Measurements from ENCODE around the gene PKD1. TPM values are rescaled to one million over a fixed set of nuclear protein-coding genes. Genes with fewer than 3 reads are reported as not detected.

The PKD1 gene
- total RNA-seq, 2 experiments from 2014 or later = 65.3 to 70.7 TPM

GRCh38 chr16:2093793-2094192, 41.9 kb downstream of the PKD1 start:
- CTCF ChIA-PET = no interaction called here
- POLR2A ChIA-PET = no interaction called here

GRCh38 chr16:2092866-2093265, 42.8 kb downstream of the PKD1 start:
- POLR2A ChIA-PET = no interaction called here
- CTCF ChIA-PET = no interaction called here

- ChIA-PET CTCF (no interaction called here), POLR2A (no interaction called here)
These were observed 43.5 kb downstream of the PKD1 start for GRCh38 chr16:2092256-2092620.

GRCh38 chr16:2091547-2092255, 44.0 kb downstream of the PKD1 start:
- CTCF ChIA-PET = no interaction called here
- POLR2A ChIA-PET = no interaction called here

- CTCF ChIA-PET = no interaction called here
These were observed 44.7 kb downstream of the PKD1 start for GRCh38 chr16:2090777-2091546.

GRCh38 chr16:2090481-2090776, 45.3 kb downstream of the PKD1 start:
- ChIA-PET POLR2A (no interaction called here), CTCF (no interaction called here)

More at GRCh38 chr16:2090777-2091546, 44.7 kb downstream of the PKD1 start:
- POLR2A ChIA-PET = no interaction called here

GRCh38 chr16:2089706-2090480, 45.8 kb downstream of the PKD1 start:
- POLR2A ChIA-PET = interaction anchor here (0.5 to 0.6 kb wide), 2 partner anchors 67 to 79 kb away, joined by 4 read pairs; no protein-coding TSS in a partner anchor
- CTCF ChIA-PET = no interaction called here

- ChIA-PET POLR2A (interaction anchor here (0.6 kb wide), 2 partner anchors 16 to 40 kb away, joined by 3 read pairs; no protein-coding TSS in a partner anchor), CTCF (no interaction called here)
These were observed 46.8 kb downstream of the PKD1 start for GRCh38 chr16:2088759-2089358.

GRCh38 chr16:2087748-2088631, 47.7 kb downstream of the PKD1 start:
- CTCF ChIA-PET = no interaction called here
- POLR2A ChIA-PET = interaction anchor here (0.6 kb wide), 2 partner anchors 15 to 41 kb away, joined by 3 read pairs; no protein-coding TSS in a partner anchor

- CTCF ChIA-PET = no interaction called here
- POLR2A ChIA-PET = no interaction called here
These were observed 48.6 kb downstream of the PKD1 start for GRCh38 chr16:2086812-2087747.

GRCh38 chr16:2086106-2086742, 49.5 kb downstream of the PKD1 start:
- POLR2A ChIA-PET = no interaction called here
- CTCF ChIA-PET = no interaction called here

GRCh38 chr16:2085669-2086068, 50.0 kb downstream of the PKD1 start:
- CTCF ChIA-PET = no interaction called here
- POLR2A ChIA-PET = no interaction called here

GRCh38 chr16:2084895-2085625, 50.6 kb downstream of the PKD1 start:
- ChIA-PET POLR2A (no interaction called here), CTCF (interaction anchor here (1.3 kb wide), 1 partner anchor 82 kb away, joined by 3 read pairs; no protein-coding TSS in a partner anchor)

GRCh38 chr16:2083876-2084780, 51.6 kb downstream of the PKD1 start:
- POLR2A ChIA-PET = no interaction called here
- CTCF ChIA-PET = interaction anchor here (1.3 kb wide), 1 partner anchor 81 kb away, joined by 3 read pairs; no protein-coding TSS in a partner anchor

- ChIA-PET CTCF (no interaction called here), POLR2A (no interaction called here)
These were observed 52.3 kb downstream of the PKD1 start for GRCh38 chr16:2083409-2083808.

- CTCF ChIA-PET = interaction anchor here (1.9 kb wide), 1 partner anchor 58 kb away, joined by 5 read pairs; no protein-coding TSS in a partner anchor
- POLR2A ChIA-PET = no interaction called here
These were observed 52.7 kb downstream of the PKD1 start for GRCh38 chr16:2082983-2083364.
